Endothelial cell of umbilical vein (primary cell): ENCODE results near the gene METTL2A. TPM values are rescaled to one million over a fixed set of nuclear protein-coding genes. Genes with fewer than 3 reads are reported as not detected.

Experiments used
- BruUV-seq: library from RNA; stranded (reverse); fragments of 400-500 nt; replicated peaks from 2 replicates; lab custom pipeline; 2021; lab: Mats Ljungman, UMichigan
- CTCF ChIA-PET: fragments of 300-600, 350-600 bp; sonication (Branson Sonifier 250); formaldehyde crosslinking; loops from one replicate; lab custom pipeline; 2021; ENCODE audit warnings: antibody characterized with exemption, inconsistent platforms; lab: Charles Lee
- POLR2A ChIA-PET: fragments of 300-600, 350-600 bp; sonication (Branson Sonifier 250); formaldehyde crosslinking; loops from one replicate; lab custom pipeline; 2021; ENCODE audit warnings: antibody characterized with exemption, inconsistent platforms; lab: Charles Lee
- DNase-seq: peaks from one replicate; pipeline ENCODE4 v3.0.0-alpha.2; 2011; ENCODE audit warnings: low read depth, low spot score
- FAIRE-seq: peaks from 2 replicates; lab custom pipeline; 2011; peaks lifted over from hg19 to GRCh38; lab: Jason Lieb, UNC
- H2AFZ ChIP-seq: 2 replicates; pipeline ENCODE4 v1.6.0; 2012; ENCODE audit warnings: low read depth, low read length, control low read depth, inconsistent platforms
- H3K27ac ChIP-seq: 2 replicates; pipeline ENCODE4 v1.5.1; 2011; ENCODE audit warnings: low read depth, mild to moderate bottlenecking, control low read depth, low read length, moderate library complexity; ENCODE audit not compliant: insufficient read depth
- H3K27me3 ChIP-seq, 2 experiments: 2 replicates each; pipeline versions ENCODE4 v1.6.0 to v1.6.1; 2011; ENCODE audit warnings: low read length in 2 of 2, mixed read lengths in 1 of 2; ENCODE audit not compliant: control insufficient read depth in 2 of 2, insufficient read depth in 2 of 2
- H3K36me3 ChIP-seq, 2 experiments: 2 replicates in 1 of 2; 3 replicates in 1 of 2; pipeline ENCODE4 v1.5.1; 2011; ENCODE audit warnings: low read length in 2 of 2, mild to moderate bottlenecking in 1 of 2, moderate library complexity in 1 of 2; ENCODE audit not compliant: control insufficient read depth in 2 of 2, insufficient read depth in 2 of 2; ENCODE audit errors: extremely low read depth in 1 of 2
- H3K4me1 ChIP-seq: 3 replicates; pipeline ENCODE4 v1.5.1; 2011; ENCODE audit warnings: mild to moderate bottlenecking, low read length; ENCODE audit not compliant: control insufficient read depth, insufficient read depth; ENCODE audit errors: extremely low read depth
- H3K4me2 ChIP-seq: 2 replicates; pipeline ENCODE4 v1.6.1; 2011; ENCODE audit warnings: low read length, control low read depth, mixed read lengths; ENCODE audit not compliant: insufficient read depth
- H3K4me3 ChIP-seq, 3 experiments: fragments of 200-600 bp in 1 of 3; sonication (generic), shearing (Covaris generic) in 1 of 3; replicated peaks in 1 of 3; 2 replicates each; pipeline ENCODE4 v1.5.1; 2011 to 2016; ENCODE audit warnings: control low read depth in 3 of 3, low read length in 3 of 3, mild to moderate bottlenecking in 2 of 3, inconsistent platforms in 1 of 3, low read depth in 1 of 3, moderate library complexity in 1 of 3; ENCODE audit not compliant: insufficient read depth in 1 of 3
- H3K79me2 ChIP-seq: 2 replicates; pipeline ENCODE4 v1.6.0; 2012; ENCODE audit warnings: low read length, inconsistent platforms; ENCODE audit not compliant: control insufficient read depth, insufficient read depth
- H3K9ac ChIP-seq: replicated peaks from 2 replicates; pipeline ENCODE3; 2011; ENCODE audit warnings: low read length, control low read depth; ENCODE audit not compliant: insufficient read depth; ENCODE audit errors: extremely low read depth
- H3K9me1 ChIP-seq: replicated peaks from 3 replicates; pipeline ENCODE4 v1.6.0; 2011; ENCODE audit warnings: mild to moderate bottlenecking, low read length; ENCODE audit not compliant: control insufficient read depth, insufficient read depth; ENCODE audit errors: extremely low read depth
- H3K9me3 ChIP-seq: replicated peaks from 2 replicates; pipeline ENCODE4 v1.5.1; 2012; ENCODE audit warnings: low read length, inconsistent platforms; ENCODE audit not compliant: control insufficient read depth, insufficient read depth
- H4K20me1 ChIP-seq: replicated peaks from 2 replicates; pipeline ENCODE3; 2011; ENCODE audit warnings: mild to moderate bottlenecking, low read length; ENCODE audit not compliant: control insufficient read depth, insufficient read depth; ENCODE audit errors: extremely low read depth
- CTCF ChIP-seq, 2 donors: IDR thresholded peaks; 1 replicate in 1 of 2; 2 replicates in 1 of 2; pipeline ENCODE4 v1.5.1; 2011; ENCODE audit warnings: low read length in 2 of 2, mild to moderate bottlenecking in 2 of 2, moderate library complexity in 2 of 2, control low read depth in 1 of 2, inconsistent platforms in 1 of 2, low read depth in 1 of 2; ENCODE audit not compliant: insufficient read depth in 1 of 2; ENCODE audit errors: extremely low read depth in 1 of 2
- EZH2 ChIP-seq: IDR thresholded peaks from 2 replicates; pipeline ENCODE4 v1.6.1; 2012; ENCODE audit warnings: borderline replicate concordance, low read depth, mild to moderate bottlenecking, moderate library complexity, low read length, inconsistent platforms; ENCODE audit not compliant: severe bottlenecking
- FOS ChIP-seq: IDR thresholded peaks from 2 replicates; pipeline ENCODE4 v1.6.1; 2011; ENCODE audit warnings: mild to moderate bottlenecking, low read length, moderate library complexity, borderline replicate concordance; ENCODE audit not compliant: insufficient read depth
- GATA2 ChIP-seq: IDR thresholded peaks from 2 replicates; pipeline ENCODE4 v1.7.0; 2011; ENCODE audit warnings: low read depth, mild to moderate bottlenecking, moderate library complexity, mixed read lengths, low read length; ENCODE audit not compliant: insufficient read length, insufficient read depth
- JUN ChIP-seq: IDR thresholded peaks from 2 replicates; pipeline ENCODE4 v1.6.1; 2011; ENCODE audit warnings: borderline replicate concordance, low read depth; ENCODE audit not compliant: insufficient read length, insufficient read depth
- MAX ChIP-seq: IDR thresholded peaks from 2 replicates; pipeline ENCODE4 v1.6.1; 2011; ENCODE audit not compliant: insufficient read depth, insufficient read length
- MYC ChIP-seq: IDR thresholded peaks from one replicate; pipeline ENCODE4 v1.6.1; 2011; ENCODE audit warnings: mild to moderate bottlenecking, low read depth, low read length
- POLR2A ChIP-seq: IDR thresholded peaks from 2 replicates; pipeline ENCODE4 v1.6.1; 2012; ENCODE audit warnings: low read depth, mild to moderate bottlenecking, control low read depth, low read length
- POLR2AphosphoS5 ChIP-seq: IDR thresholded peaks from 2 replicates; pipeline ENCODE4 v1.6.1; 2012; ENCODE audit warnings: low read depth, mild to moderate bottlenecking, control low read depth, low read length, moderate library complexity; ENCODE audit not compliant: insufficient read depth
- dilution Hi-C: fragments of 300-500 bp; cut with MboI; formaldehyde crosslinking; loops from one replicate; pipeline ENCODE4 v1.15.0; 2019; ENCODE audit warnings: low sequenced_read_pairs; ENCODE audit not compliant: extremely low pct_ligation_motif_present
- intact Hi-C: fragments of 100-400 bp; cut with micrococcal nuclease; formaldehyde crosslinking; loops from one replicate; pipeline ENCODE4 v1.10.0; 2022
- polyA plus RNA-seq, 4 experiments: library from polyadenylated mRNA; depleted of rRNA in 3 of 4; stranded (reverse) in 3 of 4; unstranded in 1 of 4; fragments of >200 nt; gene quantifications; 2 replicates each; pipeline versions ENCODE4 v1.2.1 to v1.2.3, GENCODE V29; 2011 to 2012; ENCODE audit warnings: missing spikeins in 1 of 4
- total RNA-seq: library from RNA; stranded (reverse); gene quantifications from 2 replicates; pipeline ENCODE4 v1.2.3, GENCODE V29; 2021

The METTL2A gene
- total and polyA plus RNA-seq, 2 donors (not counting 3 experiments of a cell fraction or from before 2014, with no cell fraction given) = 9.0 to 23.3 TPM

- intact Hi-C loops = no loop called here
- POLR2A ChIA-PET = no interaction called here
Measured at GRCh38 chr17:62398891-62399290, 24.8 kb upstream of the METTL2A start.

More at GRCh38 chr17:62398891-62399290, 24.8 kb upstream of the METTL2A start:
- no peak overlapping the region for H3K27ac ChIP-seq
- no peaks in the 10 kb centered on the region for H4K20me1 ChIP-seq
- H3K4me1 ChIP-seq = no peaks in the 10 kb centered on the region
- DNase-seq (no peak), FAIRE-seq (no peak)
- TF ChIP-seq POLR2A (no peak), GATA2 (no peak), JUN (no peak), FOS (no peak), EZH2 (no peak), MYC (no peak), MAX (no peak), CTCF (IDR thresholded peaks at IDR 0.05; ENCODE audit: extremely low read depth in 1 of 2, insufficient read depth in 1 of 2, low read depth in 1 of 2, low read length in 2 of 2) (no peak), POLR2AphosphoS5 (no peak)
- H3K4me2 ChIP-seq = no peak overlapping the region
- H3K9ac ChIP-seq = no peak overlapping the region
- no peaks in the 10 kb centered on the region for H3K36me3 ChIP-seq
- no peak overlapping the region for H2AFZ ChIP-seq
- no peaks in the 10 kb centered on the region for H3K27me3 ChIP-seq
- CTCF ChIA-PET = no interaction called here
- no peaks in the 10 kb centered on the region for H3K79me2 ChIP-seq
- H3K9me3 ChIP-seq = no peaks in the 10 kb centered on the region
- no peak overlapping the region for H3K4me3 ChIP-seq
- BruUV-seq = no TSS peak
- dilution Hi-C loops = no loop called here
- no peaks in the 10 kb centered on the region for H3K9me1 ChIP-seq
